Heart right ventricle (tissue), 16 donors: ENCODE measurements around the gene CCL25. TPM values are rescaled to one million over a fixed set of nuclear protein-coding genes. Genes with fewer than 3 reads are reported as not detected.

ENCODE experiments used
- ATAC-seq, 8 donors: fragments of 200-7000 bp; cut with Tn5 transposase; one replicate each; pipeline ENCODE4 v1.9.1; 2020; ENCODE audit warnings: mild to moderate bottlenecking in 8 of 8, moderate library complexity in 8 of 8, moderate number of reproducible peaks in 1 of 8
- DNase-seq, 2 donors: peaks; one replicate each; pipeline ENCODE4 v3.0.0-alpha.2; 2020
- H3K27ac ChIP-seq, 10 donors: fragments of 200-600 bp; sonication (generic) in 2 of 10; one replicate each; pipeline versions ENCODE4 v1.5.0 to v1.8.0; 2020 to 2022; ENCODE audit warnings: mild to moderate bottlenecking in 3 of 10
- H3K27me3 ChIP-seq, 7 donors: fragments of 200-600 bp; one replicate each; pipeline ENCODE4 v1.8.0; 2021 to 2022; ENCODE audit warnings: mild to moderate bottlenecking in 2 of 7
- H3K36me3 ChIP-seq, 9 donors: fragments of 200-600 bp; sonication (generic) in 1 of 9; one replicate each; pipeline versions ENCODE4 v1.5.0 to v1.8.0; 2020 to 2022; ENCODE audit warnings: mild to moderate bottlenecking in 2 of 9
- H3K4me1 ChIP-seq, 9 donors: fragments of 200-600 bp; sonication (generic) in 1 of 9; one replicate each; pipeline versions ENCODE4 v1.5.0 to v1.8.0; 2020 to 2022; ENCODE audit warnings: mild to moderate bottlenecking in 4 of 9
- H3K4me3 ChIP-seq, 10 donors: fragments of 200-600 bp; sonication (generic) in 2 of 10; one replicate each; pipeline versions ENCODE4 v1.5.0 to v1.8.0; 2020 to 2022; ENCODE audit warnings: mild to moderate bottlenecking in 7 of 10, moderate library complexity in 2 of 10
- H3K9me3 ChIP-seq, 11 donors: fragments of 200-600 bp in 10 of 11; sonication (generic) in 2 of 11; one replicate each; pipeline versions ENCODE4 v1.5.0 to v1.8.0; 2013 to 2022; ENCODE audit warnings: mild to moderate bottlenecking in 2 of 11, control low read depth in 1 of 11, moderate library complexity in 1 of 11
- WGBS, 2 donors: extraction: QIAGEN DNeasy Blood & Tissue Kit; methylation state at CpG; one replicate each; pipeline ENCODE4 v1.1.7; 2013; ENCODE audit warnings: inconsistent platforms in 1 of 2; 5-methylcytosine and 5-hydroxymethylcytosine counted together
- intact Hi-C, 10 donors: fragments of 100-400 bp; cut with DNase I; formaldehyde crosslinking; loops; one replicate each; pipeline versions ENCODE4 v1.11.1 to v1.14.2; 2022
- polyA plus RNA-seq, 2 donors: library from polyadenylated mRNA; stranded (reverse); fragments of 200-250 nt; gene quantifications; one replicate each; pipeline ENCODE4 v1.2.3, GENCODE V29; 2013
- total RNA-seq, 10 donors: library from RNA; stranded (reverse); fragmentation: NEBNext Ultra II Directional in 3 of 10; extraction: Animal tissue kit (Norgen Biotek cat#: 25700) in 3 of 10; gene quantifications; one replicate each; pipeline versions ENCODE4 v1.2.1 to v1.2.4, GENCODE V29; 2021 to 2023
- TF ChIP-seq, protein P1 (sequence below), 9 donors: fragments of 200-600 bp; sonication (generic) in 2 of 9; IDR thresholded peaks; one replicate each; pipeline versions ENCODE4 v1.5.0 to v1.8.0; 2021 to 2022; ENCODE audit warnings: antibody characterized with exemption in 9 of 9, mild to moderate bottlenecking in 5 of 9, moderate library complexity in 1 of 9
- donor health status: Arrhythmogenic right ventricular cardiomyopathy.
- donor health status: ischemic (EF 13 %, LVEDD 7.1; RV severe dilation, severe dysfunction).
- donor health status: healthy with polysubstance abuse.
- donor health status: DM: no; HTN: yes; CAD: no.
- donor health status: DM: no; HTN: no; CAD: no.
- donor health status: ischemic (EF 25% LVEDD 6.9; RV normal size, moderate dysfunction).
- donor health status: ischemic (EF 25% LVEDD 5.7; RV mildly dilated, moderate dysfunction).
- donor health status: healthy.
- donor health status: DM: yes; HTN: yes; CAD: no.
- donor health status: Ischemic cardiomyopathy.
- donor health status: ischemic (EF 35%, LVEDD 5.7; RV mildly dilated, moderate dysfunction).
- donor health status: nonischemic (EF 11% LVEDD 7.7; RV severe dilation, severe dysfunction).
- donor health status: DM: yes; HTN: yes; CAD: no.
- donor health status: PGD.
- donor health status: ischemic (EF 29% LVEDD 5.4; RV normal size, mild dysfunction).
- donor health status: nonischemic (EF 23%, LVEDD 6.1; RV moderate dilation, normal function).

The CCL25 gene
- total and polyA plus RNA-seq, 12 donors, result not detected

DNA sequence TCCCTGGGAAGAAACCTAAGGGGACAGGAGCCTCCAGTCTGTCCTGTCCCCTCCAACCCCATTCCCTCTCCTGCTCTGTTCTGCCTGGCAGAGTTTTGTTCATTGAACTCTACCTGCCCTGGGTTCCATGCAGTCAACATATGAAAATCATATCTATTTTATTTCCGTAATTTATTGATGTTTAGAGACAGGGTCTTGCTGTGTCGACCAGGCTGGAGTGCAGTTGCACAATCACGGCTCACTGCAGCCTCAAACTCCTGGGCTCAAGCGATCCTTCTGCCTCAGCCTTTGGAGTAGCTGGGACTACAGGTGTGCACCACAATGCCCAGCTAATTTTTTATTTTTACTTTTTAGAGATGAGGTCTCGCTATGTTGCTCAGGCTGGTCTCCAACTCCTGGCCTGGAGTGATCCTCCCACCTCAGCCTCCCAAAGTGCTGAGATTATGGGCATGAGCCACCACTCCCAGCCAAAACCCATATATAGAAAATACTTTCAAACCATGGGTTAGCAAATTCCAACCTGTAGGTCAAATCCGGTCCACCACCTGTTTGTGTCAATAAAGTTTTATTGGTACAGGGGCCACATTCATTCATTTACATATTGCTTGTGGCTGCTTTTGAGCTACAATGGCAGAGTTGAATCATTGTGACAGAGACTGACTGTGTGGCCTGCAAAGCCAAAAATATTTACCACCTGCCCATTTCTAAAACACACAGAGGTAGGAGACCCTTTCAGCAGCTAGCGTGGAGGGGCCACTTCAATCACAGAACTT, 57.5 kb downstream of the CCL25 start:
- ATAC-seq (no peak), DNase-seq (no peak)
- H3K4me3 ChIP-seq, result no peak overlapping the region
- no peaks in the 10 kb centered on the region for H3K36me3 ChIP-seq
- H3K4me1 ChIP-seq, result no peaks in the 10 kb centered on the region
- intact Hi-C loops, result no loop called here
- no peak overlapping the region for H3K27ac ChIP-seq
- no peaks in the 10 kb centered on the region for H3K9me3 ChIP-seq
- peaks cover 0 to 14% (median 0%) of the 10 kb centered on the region in 7 donors for H3K27me3 ChIP-seq
- 80 to 96% methylated on average over 7 of the region's 7 CpGs for WGBS, 2 donors
- TF ChIP-seq, protein P1, sequence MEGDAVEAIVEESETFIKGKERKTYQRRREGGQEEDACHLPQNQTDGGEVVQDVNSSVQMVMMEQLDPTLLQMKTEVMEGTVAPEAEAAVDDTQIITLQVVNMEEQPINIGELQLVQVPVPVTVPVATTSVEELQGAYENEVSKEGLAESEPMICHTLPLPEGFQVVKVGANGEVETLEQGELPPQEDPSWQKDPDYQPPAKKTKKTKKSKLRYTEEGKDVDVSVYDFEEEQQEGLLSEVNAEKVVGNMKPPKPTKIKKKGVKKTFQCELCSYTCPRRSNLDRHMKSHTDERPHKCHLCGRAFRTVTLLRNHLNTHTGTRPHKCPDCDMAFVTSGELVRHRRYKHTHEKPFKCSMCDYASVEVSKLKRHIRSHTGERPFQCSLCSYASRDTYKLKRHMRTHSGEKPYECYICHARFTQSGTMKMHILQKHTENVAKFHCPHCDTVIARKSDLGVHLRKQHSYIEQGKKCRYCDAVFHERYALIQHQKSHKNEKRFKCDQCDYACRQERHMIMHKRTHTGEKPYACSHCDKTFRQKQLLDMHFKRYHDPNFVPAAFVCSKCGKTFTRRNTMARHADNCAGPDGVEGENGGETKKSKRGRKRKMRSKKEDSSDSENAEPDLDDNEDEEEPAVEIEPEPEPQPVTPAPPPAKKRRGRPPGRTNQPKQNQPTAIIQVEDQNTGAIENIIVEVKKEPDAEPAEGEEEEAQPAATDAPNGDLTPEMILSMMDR (IDR thresholded peaks at IDR 0.05), result no peak

DNA sequence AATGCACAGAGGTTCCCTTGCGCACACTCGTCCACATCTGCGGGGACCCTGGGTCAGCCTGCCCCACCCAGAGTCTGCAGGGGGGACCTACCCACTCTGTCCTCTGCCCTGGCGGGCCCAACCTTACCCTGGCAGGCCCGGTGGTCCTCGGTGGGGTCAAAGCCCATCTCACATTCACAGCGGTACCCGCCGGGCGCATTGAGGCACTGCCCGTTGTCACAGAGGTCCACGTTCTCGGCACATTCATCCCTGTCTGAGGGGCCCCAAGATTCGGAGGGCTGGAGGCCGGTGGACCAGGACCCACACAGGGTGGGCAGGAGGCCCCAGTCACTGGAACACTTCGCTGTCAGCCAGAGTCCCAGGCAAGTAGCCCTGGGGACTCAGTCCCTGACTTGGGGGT, 58.4 kb downstream of the CCL25 start:
- ATAC-seq, result no peak

DNA sequence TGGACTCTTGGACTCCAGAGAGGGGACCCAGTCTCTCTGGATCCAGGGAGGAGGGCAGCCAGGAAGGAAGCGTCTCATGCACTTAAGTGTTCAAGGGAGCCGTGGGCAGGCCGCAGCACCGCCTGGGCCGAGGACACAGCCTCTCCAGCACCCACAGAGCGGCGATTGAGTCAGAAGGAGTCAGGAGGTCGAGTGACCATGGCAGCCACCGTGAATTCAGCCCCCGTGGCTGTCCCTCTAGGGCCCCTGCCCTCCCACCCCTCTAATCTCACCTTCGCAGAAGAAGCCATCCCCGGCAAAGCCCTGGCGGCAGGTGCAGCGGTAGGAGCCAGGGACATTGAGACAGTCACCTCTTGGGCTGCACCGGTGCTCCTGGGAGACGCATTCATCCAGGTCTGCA, 58.8 kb downstream of the CCL25 start:
- Histone ChIP-seq H3K9me3 (no peaks in the 10 kb centered on the region), H3K27me3 (peaks cover 0 to 14% (median 0%) of the 10 kb centered on the region in 7 donors), H3K36me3 (no peaks in the 10 kb centered on the region), H3K4me3 (no peak overlapping the region), H3K27ac (no peak overlapping the region), H3K4me1 (no peaks in the 10 kb centered on the region)
- 81 to 82% methylated on average over 16 of the region's 16 CpGs for WGBS, 2 donors
- ATAC-seq (no peak), DNase-seq (no peak)
- TF ChIP-seq, protein P1 (IDR thresholded peaks at IDR 0.05), result no peak
- intact Hi-C loops, result no loop called here

More for the DNA sequence above, 58.4 kb downstream of the CCL25 start:
- Histone ChIP-seq H3K36me3 (no peaks in the 10 kb centered on the region), H3K4me1 (no peaks in the 10 kb centered on the region), H3K27me3 (peaks cover 0 to 14% (median 0%) of the 10 kb centered on the region in 7 donors), H3K27ac (no peak overlapping the region), H3K4me3 (no peak overlapping the region), H3K9me3 (no peaks in the 10 kb centered on the region)
- intact Hi-C loops, result no loop called here
- TF ChIP-seq, protein P1 (IDR thresholded peaks at IDR 0.05), result no peak
- no peak for DNase-seq
- WGBS, 2 donors, result 91 to 95% methylated on average over 16 of the region's 16 CpGs

Other genes with a start within 250 kb of the CCL25 start
- 10 to 100 TPM; 16.8 to 26.3 (median 20.3) TPM for gene EVI5L, start 222.5 kb upstream of the CCL25 start, total RNA-seq
- 10 to 100 TPM; 12.9 to 21.0 TPM for gene EVI5L, start 222.5 kb upstream of the CCL25 start, polyA plus RNA-seq
- under 1 TPM in 1 of 10 donors, not detected in 9; 0.05 TPM for gene PRR36, start 178.4 kb upstream of the CCL25 start, total RNA-seq
- under 1 TPM; 0.01 to 0.07 TPM for gene PRR36, start 178.4 kb upstream of the CCL25 start, polyA plus RNA-seq
- 1 to 10 TPM in 5 of 10 donors, under 1 TPM in 5; 0.33 to 3.3 (median 0.99) TPM for gene LRRC8E, start 164.2 kb upstream of the CCL25 start, total RNA-seq
- 1 to 10 TPM in 1 of 2 donors, under 1 TPM in 1; 0.66 to 1.2 TPM for gene LRRC8E, start 164.2 kb upstream of the CCL25 start, polyA plus RNA-seq
- gene MAP2K7, start 148.9 kb upstream of the CCL25 start, total RNA-seq, result 10 to 100 TPM; 21.3 to 32.5 (median 24.6) TPM
- 10 to 100 TPM; 13.1 to 53.8 TPM for gene MAP2K7, start 148.9 kb upstream of the CCL25 start, polyA plus RNA-seq
- gene TGFBR3L, start 137.9 kb upstream of the CCL25 start, total RNA-seq, result 10 to 100 TPM in 2 of 10 donors, 1 to 10 TPM in 8; 1.1 to 11.6 (median 4.7) TPM
- 1 to 10 TPM; 1.9 to 2.3 TPM for gene TGFBR3L, start 137.9 kb upstream of the CCL25 start, polyA plus RNA-seq
- 10 to 100 TPM in 3 of 10 donors, 1 to 10 TPM in 7; 5.7 to 12.9 (median 9.5) TPM for gene SNAPC2, start 132.4 kb upstream of the CCL25 start, total RNA-seq
- 10 to 100 TPM in 1 of 2 donors, 1 to 10 TPM in 1; 7.3 to 26.1 TPM for gene SNAPC2, start 132.4 kb upstream of the CCL25 start, polyA plus RNA-seq
- gene CTXN1, start 126.6 kb upstream of the CCL25 start, total RNA-seq, result under 1 TPM in 6 of 10 donors, not detected in 4; 0.18 to 0.44 (median 0.24) TPM
- under 1 TPM in 1 of 2 donors, not detected in 1; 0.74 TPM for gene CTXN1, start 126.6 kb upstream of the CCL25 start, polyA plus RNA-seq
- 10 to 100 TPM; 54.9 to 97.5 (median 71.4) TPM for gene TIMM44, start 109.1 kb upstream of the CCL25 start, total RNA-seq
- gene TIMM44, start 109.1 kb upstream of the CCL25 start, polyA plus RNA-seq, result 100 to 1,000 TPM; 110 to 188 TPM
- 10 to 100 TPM; 44.2 to 60.1 (median 55.3) TPM for gene ELAVL1, start 47.1 kb upstream of the CCL25 start, total RNA-seq
- 10 to 100 TPM; 11.6 to 31.7 TPM for gene ELAVL1, start 47.1 kb upstream of the CCL25 start, polyA plus RNA-seq
- gene FBN3, start 96.8 kb downstream of the CCL25 start, total RNA-seq, result under 1 TPM in 3 of 10 donors, not detected in 7; 0.05 to 0.26 (median 0.06) TPM
- not detected for gene FBN3, start 96.8 kb downstream of the CCL25 start, polyA plus RNA-seq
- 10 to 100 TPM; 13.9 to 25.0 (median 17.7) TPM for gene CERS4, start 156.6 kb downstream of the CCL25 start, total RNA-seq
- 10 to 100 TPM; 19.5 to 28.9 TPM for gene CERS4, start 156.6 kb downstream of the CCL25 start, polyA plus RNA-seq